ENCODE results near the gene CAMKMT.

The CAMKMT gene

GRCh38 chr2:44807201-44808025 lies 445.7 kb downstream of the CAMKMT start:
- DNase-seq: no peak

GRCh38 chr2:44810892-44811530 lies 449.3 kb downstream of the CAMKMT start:
- no peak for DNase-seq

DNA sequence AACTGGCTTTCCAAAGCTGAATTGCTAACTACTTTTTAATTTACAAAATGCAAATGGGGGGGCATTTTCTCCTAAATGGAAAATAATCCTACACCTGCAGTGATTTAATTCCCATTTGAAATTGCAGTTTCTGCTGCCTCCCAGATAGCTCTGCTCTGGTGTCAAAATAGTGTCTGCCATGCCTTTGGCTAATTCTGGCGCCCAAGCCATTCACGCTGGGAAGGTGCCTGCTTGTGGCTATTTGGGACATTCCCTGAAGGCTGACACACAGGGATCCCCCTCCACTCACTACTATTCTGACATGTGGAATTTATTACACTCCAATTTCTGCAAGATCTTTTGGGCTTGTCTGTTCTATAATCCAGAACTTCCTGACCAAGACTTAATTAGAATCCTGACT lies 451.4 kb downstream of the CAMKMT start:
- no peak for DNase-seq

DNA sequence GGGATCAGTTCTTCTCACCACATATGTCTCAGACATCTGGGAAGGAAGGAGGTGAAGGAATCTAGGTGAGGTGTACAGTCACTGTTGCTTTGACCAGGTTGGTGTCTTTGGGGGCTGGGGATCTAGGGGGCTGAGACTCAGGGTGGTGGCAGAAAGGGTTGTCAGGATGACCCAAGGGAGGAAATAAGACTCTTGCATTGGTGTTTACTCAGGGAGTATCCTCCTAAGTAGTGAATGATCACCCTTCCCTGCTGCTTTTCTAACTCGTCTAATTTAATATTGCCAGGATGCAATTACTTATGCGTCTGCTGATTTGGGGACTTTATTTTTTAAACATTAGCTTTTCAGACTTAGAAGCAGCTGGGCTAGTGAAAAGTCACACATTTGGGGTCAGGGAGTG lies 451.9 kb downstream of the CAMKMT start:
- DNase-seq: no peak

DNA sequence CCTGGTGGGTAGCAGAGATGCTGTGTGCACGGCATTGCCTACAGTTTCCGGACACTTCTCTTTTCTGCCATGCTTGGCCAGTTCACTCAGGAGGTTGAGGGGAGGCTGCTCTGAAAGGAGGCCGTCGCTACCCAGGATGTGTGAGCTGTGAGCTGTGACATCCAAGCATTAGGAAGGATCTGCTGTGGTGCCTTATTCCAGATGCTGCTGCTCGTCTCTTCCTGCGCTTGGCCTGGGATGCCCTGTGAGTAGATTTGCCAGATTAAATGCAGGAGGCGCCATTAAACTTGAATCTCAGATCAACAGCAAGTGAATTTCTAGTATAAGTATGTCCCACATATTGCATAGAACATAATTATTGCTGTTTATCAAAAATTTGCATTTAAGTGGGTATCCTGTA lies 455.5 kb downstream of the CAMKMT start:
- DNase-seq: no peak

GRCh38 chr2:44817673-44818335 lies 456.1 kb downstream of the CAMKMT start:
- no peak for DNase-seq

DNA sequence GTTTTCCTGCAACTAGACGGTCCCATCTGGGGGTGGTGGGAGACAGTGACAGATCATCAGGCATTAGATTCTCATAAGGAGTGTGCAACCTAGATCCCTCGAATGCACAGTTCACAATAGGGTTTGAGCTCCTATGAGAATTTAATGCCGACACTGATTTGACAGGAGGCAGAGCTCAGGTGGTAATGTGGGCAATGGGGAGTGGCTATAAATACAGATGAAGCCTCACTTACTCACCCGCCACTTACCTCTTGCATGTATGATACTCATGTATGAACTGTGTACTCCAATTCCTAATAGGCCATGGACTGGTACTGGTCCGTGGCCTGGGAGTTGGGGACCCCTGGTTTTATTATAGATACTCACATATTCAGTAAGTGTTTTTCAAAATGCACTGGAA lies 457.3 kb downstream of the CAMKMT start:
- no peak for DNase-seq

DNA sequence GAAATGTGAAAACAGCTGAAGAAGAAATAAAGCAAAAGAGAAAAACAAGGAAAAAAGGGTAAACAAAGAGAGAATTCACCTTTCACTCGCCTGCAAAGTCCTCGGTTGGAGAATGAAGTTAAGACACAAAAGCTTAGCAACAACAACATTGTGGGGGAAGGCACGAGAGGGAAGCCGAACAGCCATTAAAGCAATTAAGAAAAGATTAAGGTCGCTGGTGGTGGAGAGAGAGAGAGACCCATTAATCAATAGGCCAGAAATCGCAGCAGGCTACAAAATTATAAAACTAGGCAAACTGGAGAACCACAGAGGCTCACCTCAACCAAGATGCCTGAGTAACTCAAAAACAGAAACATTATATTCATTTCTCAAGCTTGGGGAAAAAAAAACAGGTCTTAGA lies 459.8 kb downstream of the CAMKMT start:
- no peak for DNase-seq

DNA sequence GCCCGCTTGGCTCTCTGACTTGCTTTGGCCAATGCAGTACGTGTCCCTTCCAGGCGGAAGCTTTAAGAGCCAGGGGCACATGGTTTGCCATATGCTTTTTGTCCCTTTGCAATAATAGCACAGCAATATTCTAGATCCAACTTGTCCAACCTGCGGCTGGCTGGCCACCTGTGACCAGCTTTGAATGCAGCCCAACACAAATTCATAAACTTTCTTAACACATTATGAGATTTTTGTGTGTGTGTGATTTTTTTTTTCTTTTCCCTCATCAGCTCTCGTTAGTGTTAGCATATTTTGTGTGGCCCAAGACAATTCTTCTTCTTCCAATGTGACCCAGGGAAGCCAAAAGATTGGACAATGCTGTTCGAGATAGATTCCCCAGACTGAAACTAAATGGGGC lies 460.4 kb downstream of the CAMKMT start:
- no peak for DNase-seq

All from CD4-positive, alpha-beta T cell treated with Interferon gamma for 1 hour (primary cell).